Kidney (tissue), 14 donors: ENCODE measurements around the gene PLD4. TPM values are rescaled to one million over a fixed set of nuclear protein-coding genes. Genes with fewer than 3 reads are reported as not detected.

Source experiments
- DNase-seq, 5 donors: peaks; one replicate each; pipeline ENCODE4 v3.0.0-alpha.2; 2013 to 2020
- FAIRE-seq: peaks from 2 replicates; lab custom pipeline; 2012; peaks lifted over from hg19 to GRCh38; lab: Jason Lieb, UNC
- H3K27ac ChIP-seq, 2 donors: one replicate each; pipeline ENCODE4 v1.7.0; 2013; ENCODE audit warnings: low read depth in 2 of 2, low read length in 2 of 2, inconsistent platforms in 1 of 2
- H3K27me3 ChIP-seq: one replicate; pipeline ENCODE4 v1.7.1; 2013; ENCODE audit warnings: low read length, inconsistent platforms; ENCODE audit not compliant: control insufficient read depth, insufficient read depth
- H3K36me3 ChIP-seq, 3 donors: one replicate each; pipeline versions ENCODE4 v1.7.0 to v1.7.1; 2013; ENCODE audit warnings: low read length in 3 of 3, control low read depth in 1 of 3, inconsistent platforms in 1 of 3; ENCODE audit not compliant: insufficient read depth in 3 of 3, control insufficient read depth in 2 of 3
- H3K4me1 ChIP-seq, 3 donors: one replicate each; pipeline versions ENCODE4 v1.7.0 to v1.7.1; 2013; ENCODE audit warnings: low read length in 3 of 3, inconsistent platforms in 1 of 3, low read depth in 1 of 3; ENCODE audit not compliant: control insufficient read depth in 2 of 3, insufficient read depth in 2 of 3
- H3K4me3 ChIP-seq, 3 donors: one replicate each; pipeline versions ENCODE4 v1.7.0 to v1.8.1; 2013; ENCODE audit warnings: low read length in 3 of 3, control low read depth in 1 of 3, inconsistent platforms in 1 of 3
- H3K9ac ChIP-seq, 3 donors: one replicate each; pipeline versions ENCODE4 v1.7.0 to v1.7.1; 2013; ENCODE audit warnings: low read length in 3 of 3, control low read depth in 1 of 3, inconsistent platforms in 1 of 3
- H3K9me3 ChIP-seq, 3 donors: one replicate each; pipeline versions ENCODE4 v1.7.0 to v1.7.1; 2013; ENCODE audit warnings: low read length in 3 of 3, control low read depth in 1 of 3, inconsistent platforms in 1 of 3; ENCODE audit not compliant: control insufficient read depth in 2 of 3, insufficient read depth in 1 of 3
- intact Hi-C: fragments of 100-400 bp; cut with DNase I; formaldehyde crosslinking; loops from one replicate; pipeline ENCODE4 v1.11.1; 2022
- polyA plus RNA-seq: library from polyadenylated mRNA; stranded (reverse); fragments of 350-450 nt; fragmentation: Illumina TruSeq; extraction: RNeasy Lipid Tissue Mini Kit (QIAGEN cat#74804); gene quantifications from one replicate; pipeline ENCODE4 v1.2.3, GENCODE V29; 2014; ENCODE audit warnings: low read depth, low replicate concordance; ENCODE audit not compliant: insufficient read depth
- total RNA-seq: library from RNA; stranded (reverse); fragmentation: NEBNext Ultra II Directional; extraction: Animal tissue kit (Norgen Biotek cat#: 25700); gene quantifications from one replicate; pipeline ENCODE4 v1.2.1, GENCODE V29; 2021
- TF ChIP-seq, protein P1 (sequence below): IDR thresholded peaks from 3 replicates; pipeline ENCODE4 v1.5.1; 2012; ENCODE audit warnings: mild to moderate bottlenecking, moderate library complexity, borderline replicate concordance; ENCODE audit not compliant: insufficient read depth; ENCODE audit errors: extremely low read depth
- donor health status: control.
- donor health status: control.
- donor health status: control.
- donor health status: control.
- donor health status: control.
- donor health status: DM: yes; HTN: yes; CAD: no.
- donor health status: Normal renal cell carcinoma (clear cell type).

PLD4 gene
- total and polyA plus RNA-seq, 2 donors from 2014 or later, result 3.2 TPM; not detected in 1

DNA sequence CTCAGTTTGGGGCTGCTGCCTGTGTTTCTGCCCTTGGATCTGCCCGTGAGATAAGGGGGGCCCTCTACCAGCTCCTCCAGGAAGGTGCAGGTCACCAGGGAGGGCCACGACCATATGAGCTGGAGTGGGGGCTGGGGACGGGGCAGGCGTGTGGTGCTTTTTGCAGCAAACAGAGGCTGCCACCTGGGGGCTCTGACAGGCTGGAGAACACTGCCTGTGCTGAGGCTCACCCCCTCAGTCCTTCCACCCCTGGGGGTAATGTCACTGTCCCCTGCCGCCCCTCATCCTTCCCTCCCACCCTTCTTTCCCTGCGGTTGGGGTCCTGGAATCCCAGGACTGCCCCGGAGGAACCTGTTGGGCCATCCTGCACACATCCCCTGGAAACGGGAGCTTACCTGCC is 3.2 kb downstream of the PLD4 start:
- H3K4me1 ChIP-seq, result peaks cover 0 to 2% (median 0%) of the 10 kb centered on the region in 3 donors
- DNase-seq, result peak in 1 of 5 donors; percentile 58
- H3K36me3 ChIP-seq, result no peaks in the 10 kb centered on the region
- no peaks in the 10 kb centered on the region for H3K9me3 ChIP-seq
- no peaks in the 10 kb centered on the region for H3K27me3 ChIP-seq
- intact Hi-C loops, result no loop called here
- no peak overlapping the region for H3K4me3 ChIP-seq
- no peak overlapping the region for H3K27ac ChIP-seq
- no peak for FAIRE-seq
- no peak overlapping the region for H3K9ac ChIP-seq
- TF ChIP-seq, protein P1, sequence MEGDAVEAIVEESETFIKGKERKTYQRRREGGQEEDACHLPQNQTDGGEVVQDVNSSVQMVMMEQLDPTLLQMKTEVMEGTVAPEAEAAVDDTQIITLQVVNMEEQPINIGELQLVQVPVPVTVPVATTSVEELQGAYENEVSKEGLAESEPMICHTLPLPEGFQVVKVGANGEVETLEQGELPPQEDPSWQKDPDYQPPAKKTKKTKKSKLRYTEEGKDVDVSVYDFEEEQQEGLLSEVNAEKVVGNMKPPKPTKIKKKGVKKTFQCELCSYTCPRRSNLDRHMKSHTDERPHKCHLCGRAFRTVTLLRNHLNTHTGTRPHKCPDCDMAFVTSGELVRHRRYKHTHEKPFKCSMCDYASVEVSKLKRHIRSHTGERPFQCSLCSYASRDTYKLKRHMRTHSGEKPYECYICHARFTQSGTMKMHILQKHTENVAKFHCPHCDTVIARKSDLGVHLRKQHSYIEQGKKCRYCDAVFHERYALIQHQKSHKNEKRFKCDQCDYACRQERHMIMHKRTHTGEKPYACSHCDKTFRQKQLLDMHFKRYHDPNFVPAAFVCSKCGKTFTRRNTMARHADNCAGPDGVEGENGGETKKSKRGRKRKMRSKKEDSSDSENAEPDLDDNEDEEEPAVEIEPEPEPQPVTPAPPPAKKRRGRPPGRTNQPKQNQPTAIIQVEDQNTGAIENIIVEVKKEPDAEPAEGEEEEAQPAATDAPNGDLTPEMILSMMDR, result no peak

DNA sequence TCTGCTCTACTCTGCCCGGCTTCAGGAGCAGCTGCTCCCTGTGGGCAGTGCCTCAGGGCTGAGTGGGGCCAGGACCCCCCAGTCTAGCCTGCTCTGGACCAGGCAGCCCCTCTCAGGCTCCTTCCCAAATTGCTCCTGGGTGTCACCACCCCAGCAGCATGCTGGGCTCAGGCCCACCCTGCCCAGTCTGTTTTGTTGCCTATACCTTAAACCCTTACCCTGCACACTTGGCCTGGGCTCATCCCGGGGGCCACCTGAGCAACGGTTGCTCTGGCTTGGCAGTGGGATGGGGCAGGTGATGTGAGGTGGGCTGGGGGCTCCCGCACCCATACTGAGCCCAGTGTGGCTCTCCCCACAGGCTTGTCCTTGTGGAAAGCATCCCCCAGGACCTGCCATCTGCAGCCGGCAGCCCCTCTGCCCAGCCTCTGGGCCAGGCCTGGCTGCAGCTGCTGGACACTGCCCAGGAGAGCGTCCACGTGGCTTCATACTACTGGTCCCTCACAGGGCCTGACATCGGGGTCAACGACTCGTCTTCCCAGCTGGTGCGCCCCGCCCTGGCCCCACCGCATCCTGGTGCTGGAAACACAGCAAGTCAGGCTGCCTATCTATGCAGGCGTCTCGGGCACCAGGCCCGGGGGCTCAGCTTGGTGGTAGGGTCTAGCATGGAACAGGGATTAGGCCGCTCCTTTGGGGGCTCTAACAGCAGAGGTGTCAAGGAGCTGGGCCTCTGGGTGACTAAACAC is 3.9 kb downstream of the PLD4 start:
- peak in 1 of 5 donors; percentile 67 for DNase-seq
- no peaks in the 10 kb centered on the region for H3K9me3 ChIP-seq
- intact Hi-C loops, result no loop called here
- H3K27ac ChIP-seq, result no peak overlapping the region
- no peaks in the 10 kb centered on the region for H3K36me3 ChIP-seq
- no peak overlapping the region for H3K9ac ChIP-seq
- no peak overlapping the region for H3K4me3 ChIP-seq
- TF ChIP-seq, protein P1, result no peak
- H3K4me1 ChIP-seq, result peaks cover 0 to 2% (median 0%) of the 10 kb centered on the region in 3 donors
- no peaks in the 10 kb centered on the region for H3K27me3 ChIP-seq
- no peak for FAIRE-seq

DNA sequence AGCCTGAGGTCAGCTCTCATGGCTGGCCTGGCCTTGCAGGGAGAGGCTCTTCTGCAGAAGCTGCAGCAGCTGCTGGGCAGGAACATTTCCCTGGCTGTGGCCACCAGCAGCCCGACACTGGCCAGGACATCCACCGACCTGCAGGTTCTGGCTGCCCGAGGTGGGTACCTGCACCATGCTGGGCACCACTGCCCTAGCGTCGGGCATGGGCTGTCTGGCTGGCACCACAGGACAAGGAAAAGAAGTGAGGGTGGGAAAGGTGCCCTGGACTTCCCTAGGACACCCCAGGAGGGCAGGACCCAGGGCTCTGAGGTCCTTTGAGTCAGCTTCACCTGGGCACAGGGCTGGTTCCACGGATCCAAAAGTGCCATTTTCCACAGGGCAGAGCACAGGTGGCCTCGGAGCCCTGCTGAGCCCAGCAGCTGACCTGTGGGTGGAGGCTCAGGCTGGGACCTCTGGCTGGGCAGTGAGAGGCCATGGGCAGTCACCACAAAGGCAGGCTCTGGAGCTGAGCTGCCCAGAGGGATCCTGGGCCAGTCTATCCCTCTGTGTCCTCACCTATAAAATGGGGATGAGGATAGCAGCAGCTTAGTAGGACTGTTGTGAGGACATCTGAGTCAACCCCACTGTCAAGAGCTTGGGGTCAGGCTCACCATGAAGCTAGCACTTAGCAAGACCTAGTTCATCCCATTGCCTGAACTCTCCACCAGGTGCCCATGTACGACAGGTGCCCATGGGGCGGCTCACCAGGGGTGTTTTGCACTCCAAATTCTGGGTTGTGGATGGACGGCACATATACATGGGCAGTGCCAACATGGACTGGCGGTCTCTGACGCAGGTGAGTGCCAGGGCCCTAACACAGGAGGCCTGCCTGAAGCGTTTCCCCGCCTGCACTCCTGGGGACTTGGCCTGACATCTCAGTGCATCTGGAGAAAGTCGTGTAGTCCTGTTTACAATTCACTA is 4.9 kb downstream of the PLD4 start:
- Histone ChIP-seq H3K4me1 (peaks cover 0 to 2% (median 0%) of the 10 kb centered on the region in 3 donors), H3K27ac (no peak overlapping the region), H3K27me3 (no peaks in the 10 kb centered on the region), H3K9ac (no peak overlapping the region), H3K4me3 (no peak overlapping the region), H3K9me3 (no peaks in the 10 kb centered on the region), H3K36me3 (no peaks in the 10 kb centered on the region)
- intact Hi-C loops, result no loop called here
- DNase-seq (peak in 1 of 5 donors; percentile 73), FAIRE-seq (no peak)
- TF ChIP-seq, protein P1, result no peak
